Hepatic stellate cell (primary cell): ENCODE results near the gene ZNF594.
"Not testable (repeated sequence)": the region's sequence is repeated elsewhere in the genome, so short reads cannot be mapped to it uniquely, and the experiment has no call there.

Experiments
- DNase-seq: peaks from one replicate; pipeline ENCODE4 v3.0.0; 2011; ENCODE audit warnings: low spot score

Gene ZNF594

GRCh38 chr17:5191541-5192417 lies at the start of gene ZNF594:
Gene ZNF594, minus strand, starts transcription at chr17:5191868. Its CDS starts 7,612 bp downstream, at chr17:5184256.
- peak; percentile 99 for DNase-seq

GRCh38 chr17:5239769-5240168 lies 48.1 kb upstream of the ZNF594 start:
- not testable (repeated sequence) for DNase-seq

- no peak for DNase-seq
Measured at GRCh38 chr17:5238333-5238732, 46.7 kb upstream of the ZNF594 start.

GRCh38 chr17:5237541-5238016 lies 45.9 kb upstream of the ZNF594 start:
- peak; percentile 40 for DNase-seq

GRCh38 chr17:5236938-5237540 lies 45.4 kb upstream of the ZNF594 start:
- no peak for DNase-seq

GRCh38 chr17:5234645-5235576 lies 43.2 kb upstream of the ZNF594 start, which contains the start of gene SCIMP:
Gene SCIMP, minus strand, starts transcription at chr17:5234860. Its CDS starts 105 bp downstream, at chr17:5234755.
- DNase-seq, result no peak

GRCh38 chr17:5233492-5233891 lies 41.8 kb upstream of the ZNF594 start:
- DNase-seq, result not testable (repeated sequence)

- no peak for DNase-seq
Measured at GRCh38 chr17:5226940-5227878, 35.5 kb upstream of the ZNF594 start.

GRCh38 chr17:5225668-5226457 lies 34.2 kb upstream of the ZNF594 start:
- no peak for DNase-seq

GRCh38 chr17:5221912-5222311 lies 30.2 kb upstream of the ZNF594 start:
- DNase-seq, result not testable (repeated sequence)

- DNase-seq, result no peak
Measured at GRCh38 chr17:5220074-5220473, 28.4 kb upstream of the ZNF594 start.

GRCh38 chr17:5219536-5219935 lies 27.9 kb upstream of the ZNF594 start:
- DNase-seq, result no peak

- not testable (repeated sequence) for DNase-seq
Measured at GRCh38 chr17:5217562-5217961, 25.9 kb upstream of the ZNF594 start.

- no peak for DNase-seq
Measured at GRCh38 chr17:5211458-5211857, 19.8 kb upstream of the ZNF594 start.

GRCh38 chr17:5210614-5211252 lies 19.1 kb upstream of the ZNF594 start:
- no peak for DNase-seq

- DNase-seq, result no peak
Measured at GRCh38 chr17:5210091-5210490, 18.4 kb upstream of the ZNF594 start.

- no peak for DNase-seq
Measured at GRCh38 chr17:5209396-5209795, 17.7 kb upstream of the ZNF594 start.

- peak; percentile 34 for DNase-seq
Measured at GRCh38 chr17:5203908-5204294, 12.2 kb upstream of the ZNF594 start.

GRCh38 chr17:5203178-5203907 lies 11.7 kb upstream of the ZNF594 start:
- DNase-seq, result peak; percentile 28
